Mesothelial cell of epicardium (in vitro differentiated cells): Measurements from ENCODE around the gene RFX3. TPM values are rescaled to one million over a fixed set of nuclear protein-coding genes. Genes with fewer than 3 reads are reported as not detected.

Experiments used
- DNase-seq, 2 experiments: peaks; one replicate each; pipeline ENCODE4 v3.0.0; 2021; ENCODE audit warnings: low spot score in 2 of 2; ENCODE audit not compliant: unreplicated experiment in 2 of 2
- H3K27ac Mint-ChIP-seq: 2 replicates; pipeline ENCODE4 v1.8.0; 2021; ENCODE audit warnings: mixed read lengths
- H3K27me3 Mint-ChIP-seq: 2 replicates; pipeline ENCODE4 v1.8.0; 2021; ENCODE audit warnings: low read depth, mixed read lengths
- H3K36me3 Mint-ChIP-seq: 2 replicates; pipeline ENCODE4 v1.8.0; 2021; ENCODE audit warnings: mixed read lengths
- H3K4me1 Mint-ChIP-seq: 2 replicates; pipeline ENCODE4 v1.8.0; 2021; ENCODE audit warnings: mixed read lengths
- H3K4me3 Mint-ChIP-seq: 2 replicates; pipeline ENCODE4 v1.8.0; 2021; ENCODE audit warnings: mild to moderate bottlenecking, moderate library complexity, mixed read lengths
- H3K9me3 Mint-ChIP-seq: 2 replicates; pipeline ENCODE4 v1.8.0; 2021; ENCODE audit warnings: mixed read lengths
- total RNA-seq: library from RNA; stranded (reverse); gene quantifications from 3 replicates; pipeline ENCODE4 v1.2.1, GENCODE V29; 2021
- TF ChIP-seq, protein P1 (sequence below): fragments of 200-600 bp; sonication (generic); IDR thresholded peaks from one replicate; pipeline ENCODE4 v1.5.0; 2021; ENCODE audit warnings: antibody characterized with exemption; ENCODE audit not compliant: unreplicated experiment

Gene RFX3
- total RNA-seq, 1 donor from 2014 or later, result 42.5 TPM

GRCh38 chr9:3282365-3282764 is 243.4 kb downstream of the RFX3 start:
- Mint-ChIP-seq H3K27me3 (no peaks in the 10 kb centered on the region), H3K27ac (no peak overlapping the region), H3K4me3 (no peak overlapping the region), H3K36me3 (peaks cover 15% of the 10 kb centered on the region), H3K4me1 (peaks cover 17% of the 10 kb centered on the region), H3K9me3 (no peaks in the 10 kb centered on the region)
- TF ChIP-seq, protein P1, sequence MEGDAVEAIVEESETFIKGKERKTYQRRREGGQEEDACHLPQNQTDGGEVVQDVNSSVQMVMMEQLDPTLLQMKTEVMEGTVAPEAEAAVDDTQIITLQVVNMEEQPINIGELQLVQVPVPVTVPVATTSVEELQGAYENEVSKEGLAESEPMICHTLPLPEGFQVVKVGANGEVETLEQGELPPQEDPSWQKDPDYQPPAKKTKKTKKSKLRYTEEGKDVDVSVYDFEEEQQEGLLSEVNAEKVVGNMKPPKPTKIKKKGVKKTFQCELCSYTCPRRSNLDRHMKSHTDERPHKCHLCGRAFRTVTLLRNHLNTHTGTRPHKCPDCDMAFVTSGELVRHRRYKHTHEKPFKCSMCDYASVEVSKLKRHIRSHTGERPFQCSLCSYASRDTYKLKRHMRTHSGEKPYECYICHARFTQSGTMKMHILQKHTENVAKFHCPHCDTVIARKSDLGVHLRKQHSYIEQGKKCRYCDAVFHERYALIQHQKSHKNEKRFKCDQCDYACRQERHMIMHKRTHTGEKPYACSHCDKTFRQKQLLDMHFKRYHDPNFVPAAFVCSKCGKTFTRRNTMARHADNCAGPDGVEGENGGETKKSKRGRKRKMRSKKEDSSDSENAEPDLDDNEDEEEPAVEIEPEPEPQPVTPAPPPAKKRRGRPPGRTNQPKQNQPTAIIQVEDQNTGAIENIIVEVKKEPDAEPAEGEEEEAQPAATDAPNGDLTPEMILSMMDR, result no peak
- no peak for DNase-seq

DNA sequence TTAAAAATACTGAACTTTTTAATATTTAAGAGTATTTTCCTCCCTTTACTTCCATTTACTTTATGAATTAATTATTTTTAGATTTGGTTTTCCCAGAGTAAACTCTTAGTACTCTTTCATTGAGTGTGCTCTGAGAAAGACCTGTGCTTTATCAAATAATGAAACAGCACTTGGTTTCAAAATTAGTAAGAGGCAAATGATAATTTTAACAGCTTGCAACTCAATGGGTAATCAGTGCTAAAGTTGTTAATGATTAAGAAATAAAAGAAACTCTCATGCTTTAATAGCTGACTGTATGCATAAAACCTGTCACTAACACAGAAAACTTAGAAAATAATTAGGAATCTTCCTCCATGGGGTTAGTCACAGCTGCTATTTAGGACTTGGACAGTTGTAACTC is 244.4 kb downstream of the RFX3 start:
- Mint-ChIP-seq H3K4me1 (peaks cover 11% of the 10 kb centered on the region), H3K4me3 (no peak overlapping the region), H3K36me3 (peaks cover 14% of the 10 kb centered on the region), H3K27me3 (no peaks in the 10 kb centered on the region), H3K9me3 (no peaks in the 10 kb centered on the region), H3K27ac (no peak overlapping the region)
- DNase-seq, result no peak
- TF ChIP-seq, protein P1, result no peak

DNA sequence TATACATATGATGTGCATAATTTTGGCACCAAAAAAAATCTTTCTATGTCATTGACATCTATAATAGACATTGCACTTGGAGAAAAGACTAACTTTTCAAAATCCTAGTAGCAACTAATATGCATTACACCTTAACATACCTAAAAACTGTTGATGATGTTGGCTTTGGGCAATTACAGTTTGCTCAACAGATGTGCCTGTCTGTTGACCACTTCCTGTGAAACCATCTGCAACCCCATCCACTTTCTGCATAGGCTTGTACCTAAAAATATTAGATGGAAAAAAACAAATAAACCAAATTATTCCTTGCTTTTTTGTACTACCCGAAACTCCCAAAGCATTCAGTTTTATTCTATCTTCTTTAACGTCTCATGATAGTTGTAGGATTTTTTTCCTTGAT is 248.6 kb downstream of the RFX3 start:
- DNase-seq, result no peak
- peaks cover 12% of the 10 kb centered on the region for H3K36me3 Mint-ChIP-seq
- H3K4me3 Mint-ChIP-seq, result no peak overlapping the region
- H3K27ac Mint-ChIP-seq, result no peak overlapping the region
- TF ChIP-seq, protein P1, result no peak
- no peaks in the 10 kb centered on the region for H3K27me3 Mint-ChIP-seq
- no peaks in the 10 kb centered on the region for H3K4me1 Mint-ChIP-seq
- no peaks in the 10 kb centered on the region for H3K9me3 Mint-ChIP-seq

- Mint-ChIP-seq H3K27me3 (no peaks in the 10 kb centered on the region), H3K4me1 (no peaks in the 10 kb centered on the region), H3K36me3 (peaks cover 32% of the 10 kb centered on the region), H3K4me3 (no peak overlapping the region), H3K27ac (no peak overlapping the region), H3K9me3 (no peaks in the 10 kb centered on the region)
- no peak for DNase-seq
- TF ChIP-seq, protein P1, result no peak
Observed at GRCh38 chr9:3271581-3271980, 254.2 kb downstream of the RFX3 start.

GRCh38 chr9:3271157-3271556 is 254.6 kb downstream of the RFX3 start:
- TF ChIP-seq, protein P1, result no peak
- H3K9me3 Mint-ChIP-seq, result no peaks in the 10 kb centered on the region
- H3K36me3 Mint-ChIP-seq, result peaks cover 32% of the 10 kb centered on the region
- H3K27me3 Mint-ChIP-seq, result no peaks in the 10 kb centered on the region
- H3K4me1 Mint-ChIP-seq, result no peaks in the 10 kb centered on the region
- no peak overlapping the region for H3K4me3 Mint-ChIP-seq
- DNase-seq, result no peak
- H3K27ac Mint-ChIP-seq, result no peak overlapping the region

- Mint-ChIP-seq H3K9me3 (no peaks in the 10 kb centered on the region), H3K4me3 (no peak overlapping the region)
- no peak for DNase-seq
Observed at GRCh38 chr9:3268223-3268622, 257.6 kb downstream of the RFX3 start.

More at GRCh38 chr9:3268223-3268622, 257.6 kb downstream of the RFX3 start:
- peaks cover 32% of the 10 kb centered on the region for H3K36me3 Mint-ChIP-seq
- H3K27me3 Mint-ChIP-seq, result no peaks in the 10 kb centered on the region
- TF ChIP-seq, protein P1, result no peak
- H3K27ac Mint-ChIP-seq, result no peak overlapping the region
- peaks cover 2% of the 10 kb centered on the region for H3K4me1 Mint-ChIP-seq
